ENCODE measurements around the gene ST6GALNAC1.
"Not testable (repeated sequence)": the region's sequence is repeated elsewhere in the genome, so short reads cannot be mapped to it uniquely, and the experiment has no call there.

ST6GALNAC1 gene

GRCh38 chr17:76641501-76641900 lies 2.1 kb downstream of the ST6GALNAC1 start:
- Histone ChIP-seq H3K27ac (ENCODE audit: low read depth, low read length) (no peak overlapping the region), H3K4me1 (ENCODE audit: control insufficient read depth, insufficient read depth, low read length, unreplicated experiment) (no peaks in the 10 kb centered on the region), H3K36me3 (ENCODE audit: insufficient read depth, low read length) (no peaks in the 10 kb centered on the region), H3K79me2 (ENCODE audit: control insufficient read depth, insufficient read depth, low read length, unreplicated experiment) (no peaks in the 10 kb centered on the region), H3K4me3 (ENCODE audit: low read depth, low read length) (no peak overlapping the region), H2AFZ (ENCODE audit: low read length, unreplicated experiment) (no peak overlapping the region), H3K27me3 (ENCODE audit: insufficient read depth, low read length) (peaks cover 15% of the 10 kb centered on the region; the same call in 1 of the 2 replicates)

GRCh38 chr17:76640550-76641380 lies 2.8 kb downstream of the ST6GALNAC1 start:
- Histone ChIP-seq H3K27ac (ENCODE audit: low read depth, low read length) (no peak overlapping the region), H3K4me3 (ENCODE audit: low read depth, low read length) (no peak overlapping the region), H3K36me3 (ENCODE audit: insufficient read depth, low read length) (no peaks in the 10 kb centered on the region), H3K4me1 (ENCODE audit: control insufficient read depth, insufficient read depth, low read length, unreplicated experiment) (peaks cover under 1% of the 10 kb centered on the region), H3K27me3 (ENCODE audit: insufficient read depth, low read length) (peaks cover 11% of the 10 kb centered on the region; the same call in 1 of the 2 replicates), H2AFZ (ENCODE audit: low read length, unreplicated experiment) (no peak overlapping the region), H3K79me2 (ENCODE audit: control insufficient read depth, insufficient read depth, low read length, unreplicated experiment) (no peaks in the 10 kb centered on the region)

GRCh38 chr17:76638263-76638662 lies 5.3 kb downstream of the ST6GALNAC1 start:
- Histone ChIP-seq H2AFZ (ENCODE audit: low read length, unreplicated experiment) (no peak overlapping the region), H3K4me1 (ENCODE audit: control insufficient read depth, insufficient read depth, low read length, unreplicated experiment) (peaks cover 12% of the 10 kb centered on the region), H3K4me3 (ENCODE audit: low read depth, low read length) (no peak overlapping the region), H3K27me3 (ENCODE audit: insufficient read depth, low read length) (no peaks in the 10 kb centered on the region), H3K27ac (ENCODE audit: low read depth, low read length) (no peak overlapping the region), H3K79me2 (ENCODE audit: control insufficient read depth, insufficient read depth, low read length, unreplicated experiment) (no peaks in the 10 kb centered on the region), H3K36me3 (ENCODE audit: insufficient read depth, low read length) (no peaks in the 10 kb centered on the region)

GRCh38 chr17:76636486-76637206 lies 6.9 kb downstream of the ST6GALNAC1 start:
- not testable (repeated sequence) for H3K27ac ChIP-seq (ENCODE audit: low read depth, low read length); H2AFZ ChIP-seq (ENCODE audit: low read length, unreplicated experiment); H3K4me3 ChIP-seq (ENCODE audit: low read depth, low read length); H3K27me3 ChIP-seq (ENCODE audit: insufficient read depth, low read length); H3K36me3 ChIP-seq (ENCODE audit: insufficient read depth, low read length); H3K79me2 ChIP-seq (ENCODE audit: control insufficient read depth, insufficient read depth, low read length, unreplicated experiment)
- peaks cover 12% of the 10 kb centered on the region for H3K4me1 ChIP-seq (ENCODE audit: control insufficient read depth, insufficient read depth, low read length, unreplicated experiment)

- peaks cover 12% of the 10 kb centered on the region for H3K4me1 ChIP-seq (ENCODE audit: control insufficient read depth, insufficient read depth, low read length, unreplicated experiment)
- no peaks in the 10 kb centered on the region for H3K27me3 ChIP-seq (ENCODE audit: insufficient read depth, low read length)
- no peaks in the 10 kb centered on the region for H3K36me3 ChIP-seq (ENCODE audit: insufficient read depth, low read length)
- H3K27ac ChIP-seq (ENCODE audit: low read depth, low read length) = no peak overlapping the region
- H3K4me3 ChIP-seq (ENCODE audit: low read depth, low read length) = no peak overlapping the region
- H2AFZ ChIP-seq (ENCODE audit: low read length, unreplicated experiment) = no peak overlapping the region
- H3K79me2 ChIP-seq (ENCODE audit: control insufficient read depth, insufficient read depth, low read length, unreplicated experiment) = no peaks in the 10 kb centered on the region
Measured at GRCh38 chr17:76635659-76636360, 7.7 kb downstream of the ST6GALNAC1 start.

- Histone ChIP-seq H3K27me3 (ENCODE audit: insufficient read depth, low read length) (no peaks in the 10 kb centered on the region), H3K27ac (ENCODE audit: low read depth, low read length) (no peak overlapping the region), H3K79me2 (ENCODE audit: control insufficient read depth, insufficient read depth, low read length, unreplicated experiment) (no peaks in the 10 kb centered on the region), H2AFZ (ENCODE audit: low read length, unreplicated experiment) (no peak overlapping the region), H3K4me1 (ENCODE audit: control insufficient read depth, insufficient read depth, low read length, unreplicated experiment) (peaks cover 12% of the 10 kb centered on the region), H3K36me3 (ENCODE audit: insufficient read depth, low read length) (no peaks in the 10 kb centered on the region), H3K4me3 (ENCODE audit: low read depth, low read length) (no peak overlapping the region)
Measured at GRCh38 chr17:76635039-76635438, 8.5 kb downstream of the ST6GALNAC1 start.

GRCh38 chr17:76633628-76634328 lies 9.8 kb downstream of the ST6GALNAC1 start:
- no peaks in the 10 kb centered on the region for H3K27me3 ChIP-seq (ENCODE audit: insufficient read depth, low read length)
- no peaks in the 10 kb centered on the region for H3K36me3 ChIP-seq (ENCODE audit: insufficient read depth, low read length)
- no peak overlapping the region for H2AFZ ChIP-seq (ENCODE audit: low read length, unreplicated experiment)
- no peak overlapping the region for H3K4me3 ChIP-seq (ENCODE audit: low read depth, low read length)
- H3K27ac ChIP-seq (ENCODE audit: low read depth, low read length) = no peak overlapping the region
- peaks cover 12% of the 10 kb centered on the region for H3K4me1 ChIP-seq (ENCODE audit: control insufficient read depth, insufficient read depth, low read length, unreplicated experiment)
- no peaks in the 10 kb centered on the region for H3K79me2 ChIP-seq (ENCODE audit: control insufficient read depth, insufficient read depth, low read length, unreplicated experiment)

GRCh38 chr17:76631821-76632565 lies 11.6 kb downstream of the ST6GALNAC1 start:
- no peak overlapping the region for H3K27ac ChIP-seq (ENCODE audit: low read depth, low read length)
- peaks cover 12% of the 10 kb centered on the region for H3K4me1 ChIP-seq (ENCODE audit: control insufficient read depth, insufficient read depth, low read length, unreplicated experiment)
- no peaks in the 10 kb centered on the region for H3K36me3 ChIP-seq (ENCODE audit: insufficient read depth, low read length)
- no peak overlapping the region for H2AFZ ChIP-seq (ENCODE audit: low read length, unreplicated experiment)
- no peaks in the 10 kb centered on the region for H3K79me2 ChIP-seq (ENCODE audit: control insufficient read depth, insufficient read depth, low read length, unreplicated experiment)
- no peaks in the 10 kb centered on the region for H3K27me3 ChIP-seq (ENCODE audit: insufficient read depth, low read length)
- no peak overlapping the region for H3K4me3 ChIP-seq (ENCODE audit: low read depth, low read length)

- no peak overlapping the region for H2AFZ ChIP-seq (ENCODE audit: low read length, unreplicated experiment)
- no peak overlapping the region for H3K4me3 ChIP-seq (ENCODE audit: low read depth, low read length)
- no peaks in the 10 kb centered on the region for H3K79me2 ChIP-seq (ENCODE audit: control insufficient read depth, insufficient read depth, low read length, unreplicated experiment)
- H3K36me3 ChIP-seq (ENCODE audit: insufficient read depth, low read length) = no peaks in the 10 kb centered on the region
- no peak overlapping the region for H3K27ac ChIP-seq (ENCODE audit: low read depth, low read length)
- no peaks in the 10 kb centered on the region for H3K27me3 ChIP-seq (ENCODE audit: insufficient read depth, low read length)
- H3K4me1 ChIP-seq (ENCODE audit: control insufficient read depth, insufficient read depth, low read length, unreplicated experiment) = peaks cover 5% of the 10 kb centered on the region
Measured at GRCh38 chr17:76630151-76630550, 13.4 kb downstream of the ST6GALNAC1 start.

GRCh38 chr17:76627510-76627909 lies 16.0 kb downstream of the ST6GALNAC1 start:
- no peak overlapping the region for H2AFZ ChIP-seq (ENCODE audit: low read length, unreplicated experiment)
- no peaks in the 10 kb centered on the region for H3K27me3 ChIP-seq (ENCODE audit: insufficient read depth, low read length)
- no peak overlapping the region for H3K27ac ChIP-seq (ENCODE audit: low read depth, low read length)
- peaks cover 9% of the 10 kb centered on the region for H3K4me1 ChIP-seq (ENCODE audit: control insufficient read depth, insufficient read depth, low read length, unreplicated experiment)
- no peaks in the 10 kb centered on the region for H3K79me2 ChIP-seq (ENCODE audit: control insufficient read depth, insufficient read depth, low read length, unreplicated experiment)
- no peak overlapping the region for H3K4me3 ChIP-seq (ENCODE audit: low read depth, low read length)
- no peaks in the 10 kb centered on the region for H3K36me3 ChIP-seq (ENCODE audit: insufficient read depth, low read length)
